SK-N-MC (cell line): Measurements from ENCODE around the gene FSTL4.

ENCODE experiments used
- DNase-seq: peaks from one replicate; pipeline ENCODE4 v3.0.0-alpha.2; 2011; ENCODE audit warnings: low read depth, low spot score
- H3K27ac ChIP-seq: fragments of 200-600 bp; sonication (generic); 2 replicates; pipeline ENCODE4 v1.5.1; 2016; ENCODE audit warnings: mixed run types
- H3K36me3 ChIP-seq: fragments of 200-600 bp; sonication (generic); 2 replicates; pipeline ENCODE4 v1.6.1; 2017; ENCODE audit warnings: antibody characterized with exemption, low read length, mixed read lengths; ENCODE audit not compliant: insufficient read depth
- H3K4me3 ChIP-seq: fragments of 200-600 bp; sonication (generic); 2 replicates; pipeline ENCODE4 v1.5.1; 2016
- H3K9ac ChIP-seq: fragments of 200-600 bp; sonication (generic); 2 replicates; pipeline ENCODE4 v1.8.0; 2017; ENCODE audit warnings: mixed run types, mixed read lengths; ENCODE audit not compliant: insufficient read length
- H3K9me3 ChIP-seq: fragments of 200-600 bp; sonication (generic); 2 replicates; pipeline ENCODE4 v1.6.1; 2017; ENCODE audit warnings: low read depth, mild to moderate bottlenecking, antibody characterized with exemption, low read length, moderate library complexity, mixed read lengths
- EZH2 ChIP-seq: fragments of 200-600 bp; sonication (generic); IDR thresholded peaks from one replicate; pipeline ENCODE4 v1.6.1; 2017; ENCODE audit warnings: antibody characterized with exemption
- FOXP2 ChIP-seq: optimal IDR thresholded peaks from 2 replicates; pipeline ENCODE3; 2011; ENCODE audit warnings: mild to moderate bottlenecking, moderate library complexity; ENCODE audit not compliant: insufficient read depth; ENCODE audit errors: extremely low read length, control extremely low read depth
- POLR2AphosphoS5 ChIP-seq: IDR thresholded peaks from 2 replicates; pipeline ENCODE4 v1.6.1; 2012; ENCODE audit warnings: mild to moderate bottlenecking, low read depth, low read length, borderline replicate concordance

Gene FSTL4

DNA sequence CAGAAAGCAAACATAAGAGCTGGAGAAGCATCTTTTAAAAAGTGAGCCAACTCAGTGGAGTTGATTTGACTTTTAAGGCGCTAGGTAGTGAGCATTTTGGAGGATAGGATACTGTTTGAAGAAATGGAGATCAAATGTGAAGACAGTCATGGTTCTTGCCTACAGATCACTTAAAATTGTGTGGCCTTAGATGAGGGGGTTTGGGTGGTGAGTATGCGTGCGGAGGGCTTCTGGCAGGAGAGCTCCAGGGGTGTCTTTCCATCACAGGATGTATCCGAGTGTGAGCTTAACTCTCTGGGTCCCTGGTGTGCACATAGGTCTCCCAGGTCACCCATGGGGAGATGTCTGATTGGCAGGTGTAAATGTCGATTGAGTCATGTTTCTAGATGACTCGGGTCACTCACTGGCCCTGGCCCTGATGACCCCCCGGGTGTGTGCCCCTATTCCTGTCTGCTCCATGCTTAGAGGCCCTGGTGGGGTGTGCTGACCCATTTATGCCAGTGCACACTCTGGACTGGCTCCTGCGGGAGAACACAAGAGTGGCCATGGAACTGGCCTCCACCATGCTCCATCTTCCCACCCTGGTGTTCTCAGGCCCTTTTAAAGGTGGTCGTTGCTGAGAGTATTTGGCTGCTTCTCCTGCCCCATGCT lies 274.4 kb downstream of the FSTL4 start:
- no peaks in the 10 kb centered on the region for H3K9me3 ChIP-seq
- no peaks in the 10 kb centered on the region for H3K36me3 ChIP-seq
- H3K9ac ChIP-seq, result no peak overlapping the region
- TF ChIP-seq POLR2AphosphoS5, result no peak
- TF ChIP-seq FOXP2, result no peak
- no peak for TF ChIP-seq EZH2
- no peak for DNase-seq
- no peak overlapping the region for H3K4me3 ChIP-seq
- H3K27ac ChIP-seq, result no peak overlapping the region

DNA sequence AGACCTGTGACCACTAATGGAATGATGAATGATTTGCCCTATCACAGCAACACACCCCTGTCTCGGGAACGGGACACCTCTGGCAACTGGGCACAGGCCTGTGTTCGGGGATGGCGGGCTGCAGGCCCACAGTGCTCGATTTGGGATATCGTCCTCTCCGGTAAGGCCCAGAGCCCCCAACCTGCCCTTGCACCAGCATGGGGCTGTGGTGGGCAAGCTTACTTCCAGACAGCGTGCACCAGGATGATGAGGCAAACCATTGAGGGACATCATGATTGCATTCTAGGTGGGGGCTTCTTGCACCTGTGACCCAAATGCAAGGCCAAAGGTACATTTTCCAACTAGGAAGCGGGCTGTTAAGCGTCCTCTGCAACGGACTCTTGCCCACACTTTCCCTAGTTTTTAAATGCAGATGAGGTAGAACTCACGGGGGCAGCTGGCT lies 275.4 kb downstream of the FSTL4 start:
- Histone ChIP-seq H3K9ac (no peak overlapping the region), H3K36me3 (no peaks in the 10 kb centered on the region), H3K4me3 (no peak overlapping the region), H3K27ac (no peak overlapping the region), H3K9me3 (no peaks in the 10 kb centered on the region)
- TF ChIP-seq FOXP2, result no peak
- TF ChIP-seq POLR2AphosphoS5, result no peak
- TF ChIP-seq EZH2, result no peak
- no peak for DNase-seq

DNA sequence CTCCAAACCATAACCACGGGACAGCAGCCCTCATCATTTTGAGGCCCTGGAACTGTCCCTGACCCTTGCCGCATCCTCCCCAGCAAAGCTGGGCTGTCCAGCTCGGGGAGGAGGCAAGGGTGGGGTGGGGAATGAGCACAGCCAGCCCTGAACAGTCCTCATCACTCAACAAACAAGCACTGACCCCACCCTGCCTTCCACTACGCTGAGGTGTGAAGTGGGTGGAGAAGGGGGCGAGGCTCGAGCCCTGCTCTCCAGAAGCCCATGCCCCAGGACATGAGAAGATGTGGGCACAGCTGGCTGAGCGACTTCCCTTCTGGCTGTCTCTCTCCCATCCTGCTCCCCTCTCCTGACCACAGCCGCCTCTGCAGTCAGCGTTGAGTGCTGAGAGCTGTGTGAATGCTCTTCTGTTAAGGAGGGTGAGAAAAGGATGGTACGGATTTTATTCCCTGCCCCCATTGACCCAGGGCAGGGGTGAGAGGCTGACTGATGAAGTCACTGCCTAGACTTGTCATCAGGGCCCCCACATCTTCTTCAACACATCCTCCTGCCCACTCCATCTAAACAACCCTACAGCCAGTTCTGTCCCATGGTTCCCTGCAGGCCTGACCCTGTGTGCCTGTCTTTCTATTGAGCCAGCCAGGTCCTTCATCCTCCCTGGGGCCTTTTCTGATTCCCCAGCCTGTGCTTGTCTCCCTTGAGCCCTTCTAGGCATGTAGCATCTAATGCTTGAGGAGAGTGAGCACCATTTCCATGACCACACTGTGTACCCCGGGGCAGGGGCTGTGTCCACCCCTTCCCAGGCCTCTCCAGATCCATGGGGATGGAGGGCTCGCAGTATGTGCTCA lies 276.0 kb downstream of the FSTL4 start:
- Histone ChIP-seq H3K27ac (no peak overlapping the region), H3K9ac (no peak overlapping the region), H3K36me3 (no peaks in the 10 kb centered on the region), H3K4me3 (no peak overlapping the region), H3K9me3 (no peaks in the 10 kb centered on the region)
- TF ChIP-seq FOXP2 (no peak), POLR2AphosphoS5 (no peak), EZH2 (no peak)
- no peak for DNase-seq

DNA sequence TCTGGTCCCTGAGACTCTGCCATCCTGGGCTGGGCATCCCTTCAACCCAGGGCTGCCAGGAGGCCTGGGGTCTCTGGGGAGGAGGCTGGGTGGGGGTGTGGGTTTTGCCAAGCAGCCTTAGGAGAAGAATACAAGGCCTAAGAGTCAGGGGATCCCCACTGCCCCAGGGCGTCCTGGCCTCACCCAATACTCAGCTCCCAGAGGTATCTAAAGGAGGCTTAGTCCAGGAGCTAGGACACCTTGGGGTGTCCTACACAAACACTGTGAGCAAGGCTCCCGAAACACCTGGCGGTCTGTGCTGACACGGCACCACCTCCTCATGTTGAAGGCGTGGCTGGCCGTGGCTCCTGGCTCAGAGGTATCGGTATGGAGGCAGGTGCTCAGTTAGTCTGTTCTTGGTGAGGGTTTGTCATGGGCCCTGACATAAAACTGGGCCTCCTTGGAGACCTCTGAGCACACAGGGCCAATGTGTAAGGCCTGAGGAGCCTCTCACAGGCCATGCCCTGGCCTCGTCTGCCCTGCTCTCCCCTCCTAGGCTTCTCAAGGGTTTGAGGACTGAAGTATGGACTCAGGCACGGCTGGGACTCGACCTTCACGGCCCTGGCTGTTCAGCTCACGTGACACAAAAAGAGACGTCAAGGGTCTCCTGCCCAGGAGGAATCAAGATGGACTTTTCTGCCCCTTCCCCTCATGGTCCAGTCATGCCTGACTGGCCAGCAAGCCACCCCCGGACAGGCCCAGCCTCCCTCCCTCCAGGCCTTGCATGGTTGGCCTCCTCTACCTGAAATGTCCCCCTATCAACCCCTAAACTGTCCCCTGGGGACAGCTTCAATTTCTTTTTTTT lies 277.3 kb downstream of the FSTL4 start:
- Histone ChIP-seq H3K36me3 (no peaks in the 10 kb centered on the region), H3K9me3 (no peaks in the 10 kb centered on the region), H3K27ac (no peak overlapping the region), H3K9ac (no peak overlapping the region), H3K4me3 (no peak overlapping the region)
- DNase-seq, result no peak
- no peak for TF ChIP-seq FOXP2
- TF ChIP-seq POLR2AphosphoS5, result no peak

DNA sequence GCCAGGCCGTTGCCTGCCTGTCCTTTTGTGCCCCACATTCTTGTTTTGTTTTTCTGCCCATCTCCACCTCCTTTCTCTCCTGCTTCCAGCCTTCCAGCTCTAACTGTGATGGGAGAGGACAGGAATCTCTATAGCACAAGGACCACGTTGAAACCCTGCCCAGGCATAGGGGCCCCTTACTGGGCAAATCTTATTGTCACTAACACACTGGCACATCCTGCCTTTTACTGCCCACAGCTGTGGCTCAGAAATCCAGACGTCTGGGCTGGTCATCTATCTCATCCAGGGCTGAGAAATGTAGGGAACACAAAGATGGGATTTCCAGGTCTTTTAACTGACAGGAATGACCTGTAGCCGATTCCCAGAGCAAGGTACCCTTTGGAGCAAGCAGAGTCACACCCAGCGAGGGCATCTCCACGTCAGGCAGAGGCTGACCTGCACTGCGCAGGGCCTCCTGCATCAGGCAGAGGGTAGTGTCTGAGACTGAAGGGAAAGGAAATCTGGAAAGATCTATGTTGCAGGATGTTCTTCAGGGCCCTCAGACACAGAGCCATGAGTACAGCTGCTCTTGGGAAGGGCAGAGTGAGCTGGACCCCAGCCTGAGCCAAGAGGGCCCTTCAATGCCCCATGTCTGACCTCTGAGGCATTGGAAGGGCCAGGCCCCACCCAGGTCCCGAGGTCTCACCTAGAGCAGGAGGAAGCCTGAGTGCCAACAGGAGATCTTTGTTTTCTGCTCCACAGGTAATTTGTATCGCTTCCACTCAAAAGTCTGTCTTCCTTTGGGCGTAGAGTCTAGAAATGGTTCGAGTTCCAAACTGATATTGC lies 278.8 kb downstream of the FSTL4 start:
- H3K27ac ChIP-seq, result no peak overlapping the region
- H3K4me3 ChIP-seq, result no peak overlapping the region
- no peaks in the 10 kb centered on the region for H3K9me3 ChIP-seq
- no peak for DNase-seq
- H3K36me3 ChIP-seq, result no peaks in the 10 kb centered on the region
- no peak overlapping the region for H3K9ac ChIP-seq
- no peak for TF ChIP-seq POLR2AphosphoS5
- TF ChIP-seq EZH2, result no peak
- TF ChIP-seq FOXP2, result no peak

DNA sequence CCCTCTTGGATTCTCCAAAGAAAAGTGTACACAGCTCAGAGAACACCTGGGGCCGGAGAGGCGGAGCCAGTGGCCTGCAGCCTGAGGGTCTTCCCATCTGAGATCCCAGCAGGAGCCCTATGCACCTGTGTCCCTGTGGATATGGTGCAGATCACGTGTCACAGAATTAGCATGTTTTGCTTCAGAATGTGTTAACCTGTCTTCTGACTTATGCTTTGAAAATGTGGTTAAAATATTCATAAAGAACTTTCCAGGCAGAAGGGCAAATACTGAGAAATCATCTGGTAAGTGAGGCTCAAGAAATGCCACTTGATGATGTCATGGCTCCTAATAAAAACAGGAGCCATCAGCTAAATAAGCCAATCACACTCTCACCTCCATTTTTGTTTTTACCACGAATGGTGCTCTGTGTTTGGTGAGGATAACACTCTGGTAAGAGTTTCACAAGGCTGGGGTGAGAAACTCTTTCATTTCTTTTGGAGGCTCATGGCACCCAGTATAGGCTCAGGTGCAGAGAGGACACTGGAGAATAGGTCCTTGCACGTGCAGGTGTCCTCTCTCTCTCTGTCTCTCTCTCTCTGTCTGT lies 279.8 kb downstream of the FSTL4 start:
- no peaks in the 10 kb centered on the region for H3K9me3 ChIP-seq
- no peaks in the 10 kb centered on the region for H3K36me3 ChIP-seq
- H3K4me3 ChIP-seq, result no peak overlapping the region
- no peak overlapping the region for H3K27ac ChIP-seq
- TF ChIP-seq FOXP2, result no peak
- TF ChIP-seq EZH2, result no peak
- no peak for TF ChIP-seq POLR2AphosphoS5
- DNase-seq, result no peak
- H3K9ac ChIP-seq, result no peak overlapping the region

DNA sequence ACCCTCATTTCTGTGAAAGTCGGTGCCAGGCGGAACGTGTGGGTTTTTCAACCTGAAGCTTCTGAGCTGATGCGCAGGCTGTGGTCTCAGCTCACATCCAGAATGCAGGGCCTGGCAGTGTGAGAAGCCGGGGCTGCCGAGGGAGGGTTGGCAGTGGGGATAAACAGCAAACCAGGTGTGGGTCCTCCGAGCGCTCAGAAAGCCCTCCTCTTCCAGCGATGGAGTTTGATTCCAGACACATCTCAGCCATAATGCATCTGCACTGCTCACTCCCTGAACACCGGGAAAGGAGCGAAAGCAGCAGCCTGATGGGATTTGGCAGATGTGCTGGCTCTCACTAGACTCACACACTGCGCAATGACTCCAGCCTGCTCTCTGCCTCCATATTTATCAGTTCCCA lies 280.4 kb downstream of the FSTL4 start:
- Histone ChIP-seq H3K9me3 (no peaks in the 10 kb centered on the region), H3K4me3 (no peak overlapping the region), H3K36me3 (no peaks in the 10 kb centered on the region), H3K9ac (no peak overlapping the region), H3K27ac (no peak overlapping the region)
- DNase-seq, result no peak
- TF ChIP-seq EZH2 (no peak), POLR2AphosphoS5 (no peak), FOXP2 (no peak)
